HepG2 (cell line): Measurements from ENCODE around the gene PRKCB. TPM values are rescaled to one million over a fixed set of nuclear protein-coding genes. Genes with fewer than 3 reads are reported as not detected.

Source experiments
- ATAC-seq: fragments of 200-7000 bp; cut with Tn5 transposase; 3 replicates; pipeline ENCODE4 v1.9.1; 2020; ENCODE audit warnings: mild to moderate bottlenecking, moderate library complexity
- BruUV-seq: library from RNA; stranded (reverse); fragments of 400-500 nt; replicated peaks from 2 replicates; lab custom pipeline; 2021; lab: Mats Ljungman, UMichigan
- CTCF ChIA-PET: fragments of 300-600 bp; formaldehyde crosslinking; extraction: SDS; loops from one replicate; lab custom pipeline; 2021; ENCODE audit warnings: low total read pairs, inconsistent platforms, low intra/inter-chr PET ratio; lab: Yijun Ruan, JAX
- POLR2A ChIA-PET: fragments of 350-600 bp; sonication (Branson Sonifier 250); formaldehyde crosslinking; loops from one replicate; lab custom pipeline; 2020; ENCODE audit warnings: antibody characterized with exemption, inconsistent platforms; lab: Yijun Ruan, JAX
- DNase-seq: peaks from one replicate; pipeline ENCODE4 v3.0.0-alpha.2; 2015; ENCODE audit warnings: low spot score
- FAIRE-seq: peaks from 3 replicates; lab custom pipeline; 2011; peaks lifted over from hg19 to GRCh38; lab: Jason Lieb, UNC
- H2AFZ ChIP-seq: one replicate; pipeline ENCODE4 v1.6.1; 2011; ENCODE audit warnings: low read length, inconsistent platforms
- H3K27ac ChIP-seq: fragments of 300-600 bp; 3 replicates; pipeline ENCODE4 v1.8.0; 2011; ENCODE audit warnings: mixed run types, mild to moderate bottlenecking, mixed read lengths, low read length, inconsistent platforms; ENCODE audit not compliant: insufficient read depth; ENCODE audit errors: extremely low read length
- H3K27me3 ChIP-seq, 2 experiments: fragments of 200-600 bp in 1 of 2; 2 replicates in 1 of 2; 3 replicates in 1 of 2; pipeline versions ENCODE4 v1.6.0 to v1.8.0; 2011; ENCODE audit warnings: low read length in 2 of 2, mild to moderate bottlenecking in 2 of 2, moderate library complexity in 2 of 2, inconsistent platforms in 1 of 2; ENCODE audit not compliant: insufficient read depth in 2 of 2, control insufficient read depth in 1 of 2
- H3K36me3 ChIP-seq, 2 experiments: fragments of 200-600 bp in 1 of 2; replicated peaks in 1 of 2; 2 replicates in 1 of 2; 3 replicates in 1 of 2; pipeline versions ENCODE4 v1.5.1 to v1.8.0; 2011; ENCODE audit warnings: low read length in 2 of 2, inconsistent platforms in 1 of 2; ENCODE audit not compliant: insufficient read depth in 2 of 2, control insufficient read depth in 1 of 2
- H3K4me1 ChIP-seq: 2 replicates; pipeline ENCODE4 v1.5.1; 2012; ENCODE audit warnings: low read length, inconsistent platforms; ENCODE audit not compliant: insufficient read depth
- H3K4me2 ChIP-seq: 2 replicates; pipeline ENCODE4 v1.6.0; 2011; ENCODE audit warnings: low read depth, low read length, inconsistent platforms
- H3K4me3 ChIP-seq, 3 experiments: fragments of 200-600 bp in 1 of 3; sonication (generic), shearing (Covaris generic) in 1 of 3; replicated peaks in 1 of 3; 2 replicates each; pipeline ENCODE4 v1.5.1; 2011 to 2016; ENCODE audit warnings: low read length in 3 of 3, inconsistent platforms in 2 of 3, low read depth in 2 of 3, mild to moderate bottlenecking in 2 of 3, control low read depth in 1 of 3, mixed read lengths in 1 of 3; ENCODE audit not compliant: insufficient read depth in 1 of 3
- H3K79me2 ChIP-seq: one replicate; pipeline ENCODE4 v1.6.1; 2011; ENCODE audit warnings: low read length, inconsistent platforms; ENCODE audit not compliant: insufficient read depth
- H3K9ac ChIP-seq: 2 replicates; pipeline ENCODE4 v1.6.0; 2011; ENCODE audit warnings: mild to moderate bottlenecking, low read depth, low read length, inconsistent platforms; ENCODE audit not compliant: insufficient read depth
- H3K9me3 ChIP-seq: 2 replicates; pipeline ENCODE4 v1.5.1; 2012; ENCODE audit warnings: mild to moderate bottlenecking, low read length
- H4K20me1 ChIP-seq: 2 replicates; pipeline ENCODE4 v1.6.0; 2011; ENCODE audit warnings: inconsistent platforms, mild to moderate bottlenecking, low read length, moderate library complexity; ENCODE audit not compliant: insufficient read depth
- ATAD3A ChIP-seq: sonication (generic); formaldehyde crosslinking; IDR thresholded peaks from 2 replicates; pipeline ENCODE4 v1.4.0; 2020; ENCODE audit warnings: missing genetic modification reagents
- BCLAF1 ChIP-seq: fragments of 450-650 bp; IDR thresholded peaks from 2 replicates; pipeline ENCODE4 v1.6.1; 2017; ENCODE audit warnings: mild to moderate bottlenecking
- ETV6 ChIP-seq: sonication (generic); formaldehyde crosslinking; conservative IDR thresholded peaks from 2 replicates; pipeline ENCODE4 v1.4.0; 2020; ENCODE audit warnings: missing genetic modification reagents
- HNRNPK ChIP-seq: fragments of 200-400 bp; formaldehyde crosslinking; IDR thresholded peaks from 2 replicates; pipeline ENCODE4 v1.6.1; 2018; ENCODE audit warnings: low read length, low read depth, moderate library complexity, mild to moderate bottlenecking; ENCODE audit not compliant: poor library complexity, severe bottlenecking
- IRX3 ChIP-seq: sonication (generic); formaldehyde crosslinking; IDR thresholded peaks from 2 replicates; pipeline ENCODE4 v1.8.1; 2023; ENCODE audit warnings: mild to moderate bottlenecking, low read depth, missing genetic modification reagents, borderline replicate concordance
- JUND ChIP-seq: sonication (generic); formaldehyde crosslinking; IDR thresholded peaks from 2 replicates; pipeline ENCODE4 v1.8.0; 2022; ENCODE audit warnings: mild to moderate bottlenecking, missing genetic modification reagents
- KDM2A ChIP-seq: sonication (generic); formaldehyde crosslinking; IDR thresholded peaks from 2 replicates; pipeline ENCODE4 v1.4.0; 2020; ENCODE audit warnings: low read depth, missing genetic modification reagents, borderline replicate concordance
- KLF16 ChIP-seq, 2 experiments: sonication (generic) in 1 of 2; formaldehyde crosslinking in 1 of 2; IDR thresholded peaks; 2 replicates each; pipeline versions ENCODE4 v1.6.1 to v1.8.0; 2016 to 2023; ENCODE audit warnings: missing genetic modification reagents in 2 of 2, missing compliant biosample characterization in 1 of 2
- NONO ChIP-seq, 2 experiments: fragments of 450-650 bp in 1 of 2; sonication (generic) in 1 of 2; formaldehyde crosslinking in 1 of 2; IDR thresholded peaks in 1 of 2; conservative IDR thresholded peaks in 1 of 2; 2 replicates each; pipeline versions ENCODE4 v1.6.1 to v1.8.0; 2017 to 2022; ENCODE audit warnings: mild to moderate bottlenecking in 1 of 2, missing genetic modification reagents in 1 of 2, moderate library complexity in 1 of 2
- PAX8 ChIP-seq: sonication (generic); formaldehyde crosslinking; IDR thresholded peaks from 2 replicates; pipeline ENCODE4 v1.8.0; 2022; ENCODE audit warnings: mild to moderate bottlenecking, missing genetic modification reagents, borderline replicate concordance
- SMAD9 ChIP-seq: sonication (generic); formaldehyde crosslinking; IDR thresholded peaks from 2 replicates; pipeline ENCODE4 v1.5.1; 2020; ENCODE audit warnings: mild to moderate bottlenecking, missing genetic modification reagents
- SUZ12 ChIP-seq: fragments of 150-350 bp; IDR thresholded peaks from 2 replicates; pipeline ENCODE4 v1.6.1; 2014; ENCODE audit warnings: low read depth, low read length
- ZBTB33 ChIP-seq: sonication (generic); formaldehyde crosslinking; IDR thresholded peaks from 2 replicates; pipeline ENCODE4 v1.4.0; 2020; ENCODE audit warnings: missing genetic modification reagents
- ZNF20 ChIP-seq: sonication (generic); formaldehyde crosslinking; IDR thresholded peaks from 2 replicates; pipeline ENCODE4 v1.4.0; 2020; ENCODE audit warnings: mild to moderate bottlenecking, moderate library complexity, missing genetic modification reagents
- ZNF263 ChIP-seq: sonication (generic); formaldehyde crosslinking; IDR thresholded peaks from 2 replicates; pipeline ENCODE4 v1.4.0; 2020; ENCODE audit warnings: missing genetic modification reagents
- ZNF350 ChIP-seq: sonication (generic); formaldehyde crosslinking; IDR thresholded peaks from 2 replicates; pipeline ENCODE4 v1.4.0; 2020; ENCODE audit warnings: mild to moderate bottlenecking, low read depth, missing genetic modification reagents, borderline replicate concordance
- ZNF589 ChIP-seq: sonication (generic); formaldehyde crosslinking; conservative IDR thresholded peaks from 2 replicates; pipeline ENCODE4 v1.8.0; 2022; ENCODE audit warnings: mild to moderate bottlenecking, moderate library complexity, missing genetic modification reagents
- ZNF672 ChIP-seq: sonication (generic); formaldehyde crosslinking; IDR thresholded peaks from 2 replicates; pipeline ENCODE4 v1.8.1; 2022; ENCODE audit warnings: missing genetic modification reagents
- ZNF773 ChIP-seq: sonication (generic); formaldehyde crosslinking; IDR thresholded peaks from 2 replicates; pipeline ENCODE4 v1.4.0; 2020; ENCODE audit warnings: missing genetic modification reagents, borderline replicate concordance
- ZNF879 ChIP-seq: sonication (generic); formaldehyde crosslinking; IDR thresholded peaks from 2 replicates; pipeline ENCODE4 v1.8.1; 2023; ENCODE audit warnings: missing genetic modification reagents
- WGBS: methylation state at CpG from one replicate; pipeline ENCODE4 v1.1.6; 2017; ENCODE audit warnings: low lambda C conversion rate; 5-methylcytosine and 5-hydroxymethylcytosine counted together
- in situ Hi-C: cut with HindIII; loops from 2 replicates; pipeline ENCODE4 v1.10.0; 2017; ENCODE audit warnings: low pct_unique_long_range_greater_than_20kb; ENCODE audit not compliant: extremely low pct_ligation_motif_present
- intact Hi-C: fragments of 100-400 bp; cut with micrococcal nuclease; formaldehyde crosslinking; loops from one replicate; pipeline ENCODE4 v1.10.0; 2022; ENCODE audit not compliant: unreplicated experiment
- polyA plus RNA-seq, 8 experiments: library from polyadenylated mRNA; depleted of rRNA in 3 of 8; stranded (reverse) in 7 of 8; unstranded in 1 of 8; fragments of >200 nt; fragmentation: Illumina TruSeq in 4 of 8; extraction: Trizol in 4 of 8; gene quantifications; 2 replicates each; pipeline versions ENCODE4 v1.2.1 to v1.2.3, GENCODE V29; 2011 to 2016; ENCODE audit warnings: low read depth in 4 of 8, missing spikeins in 1 of 8, mixed read lengths in 1 of 8; ENCODE audit not compliant: insufficient read depth in 1 of 8
- total RNA-seq, 5 experiments: library from RNA; depleted of rRNA; stranded (reverse); fragments of >200 nt; fragmentation: Illumina TruSeq; extraction: Trizol; gene quantifications; 2 replicates each; pipeline ENCODE4 v1.2.3, GENCODE V29; 2016; ENCODE audit warnings: low read depth in 1 of 5

Gene PRKCB
- total and polyA plus RNA-seq, 2 of the 13 experiments (the other 11 are each of a cell fraction or from before 2014, with no cell fraction given): 0.01 TPM; not detected in 1

GRCh38 chr16:23901178-23902033, 65.6 kb downstream of the PRKCB start:
- H3K4me1 ChIP-seq: no peaks in the 10 kb centered on the region
- no peak for ATAC-seq
- H3K27ac ChIP-seq: no peak overlapping the region
- H4K20me1 ChIP-seq: no peaks in the 10 kb centered on the region
- TF ChIP-seq KDM2A (CRISPR knock-in tag) (no peak), JUND (CRISPR knock-in tag) (no peak), ETV6 (CRISPR knock-in tag) (no peak), ZNF589 (no peak), ATAD3A (CRISPR knock-in tag) (no peak), SUZ12 (no peak), ZNF879 (CRISPR knock-in tag) (no peak), NONO (IDR thresholded peaks at IDR 0.05) (no peak), NONO (CRISPR knock-in tag; conservative IDR thresholded peaks at IDR 0.05) (no peak), ZNF350 (no peak), ZNF672 (no peak), ZNF773 (CRISPR knock-in tag) (no peak), ZBTB33 (no peak), ZNF263 (no peak), PAX8 (no peak), ZNF20 (no peak), KLF16 (CRISPR knock-in tag; IDR thresholded peaks at IDR 0.05) (no peak), SMAD9 (CRISPR knock-in tag) (no peak), IRX3 (CRISPR knock-in tag) (no peak), BCLAF1 (no peak), HNRNPK (no peak)
- TF ChIP-seq, all 625 proteins: peak for 0
- ChIA-PET POLR2A (no interaction called here), CTCF (no interaction called here)
- Histone ChIP-seq H3K27me3 (peaks cover 0 to 10% of the 10 kb centered on the region in 2 experiments; a peak in 1 of 5 replicates), H3K79me2 (no peaks in the 10 kb centered on the region), H3K36me3 (no peaks in the 10 kb centered on the region), H2AFZ (no peak overlapping the region), H3K4me2 (no peak overlapping the region), H3K9ac (no peak overlapping the region), H3K9me3 (no peaks in the 10 kb centered on the region), H3K4me3 (no peak overlapping the region)
- WGBS: 3% methylated on average over 13 of the region's 13 CpGs
- DNase-seq: no peak
- intact Hi-C loops: no loop called here
- in situ Hi-C loops: no loop called here
- FAIRE-seq: no peak
- no TSS peak for BruUV-seq
